GM06990 (cell line): ENCODE measurements around the gene SPAG16.

Experiments
- DNase-seq: peaks from one replicate; pipeline ENCODE4 v3.0.0-alpha.2; 2011; ENCODE audit not compliant: insufficient read length; ENCODE audit errors: extremely low read depth
- H3K27me3 ChIP-seq: replicated peaks from 2 replicates; pipeline ENCODE4 v1.6.0; 2011; ENCODE audit warnings: low read length; ENCODE audit not compliant: control insufficient read depth, insufficient read depth
- H3K36me3 ChIP-seq: 2 replicates; pipeline ENCODE4 v1.5.1; 2011; ENCODE audit warnings: low read length; ENCODE audit not compliant: control insufficient read depth, insufficient read depth
- H3K4me3 ChIP-seq: replicated peaks from 2 replicates; pipeline ENCODE4 v1.5.1; 2011; ENCODE audit warnings: low read depth, mild to moderate bottlenecking, control low read depth, low read length
- CTCF ChIP-seq: IDR thresholded peaks from 2 replicates; pipeline ENCODE4 v1.5.1; 2011; ENCODE audit warnings: low read length, control low read depth, mild to moderate bottlenecking, inconsistent platforms; ENCODE audit not compliant: insufficient read depth, poor library complexity, severe bottlenecking

SPAG16 gene

GRCh38 chr2:214203744-214204289, 919.6 kb downstream of the SPAG16 start:
- no peaks in the 10 kb centered on the region for H3K27me3 ChIP-seq
- no peak for TF ChIP-seq CTCF
- DNase-seq = no peak
- no peak overlapping the region for H3K4me3 ChIP-seq
- no peaks in the 10 kb centered on the region for H3K36me3 ChIP-seq

GRCh38 chr2:214215107-214215506, 930.8 kb downstream of the SPAG16 start:
- DNase-seq = no peak
- H3K36me3 ChIP-seq = no peaks in the 10 kb centered on the region
- H3K4me3 ChIP-seq = no peak overlapping the region
- H3K27me3 ChIP-seq = no peaks in the 10 kb centered on the region
- no peak for TF ChIP-seq CTCF

GRCh38 chr2:214217136-214217535, 932.9 kb downstream of the SPAG16 start:
- no peaks in the 10 kb centered on the region for H3K36me3 ChIP-seq
- no peak for TF ChIP-seq CTCF
- no peaks in the 10 kb centered on the region for H3K27me3 ChIP-seq
- DNase-seq = no peak
- H3K4me3 ChIP-seq = no peak overlapping the region

DNA sequence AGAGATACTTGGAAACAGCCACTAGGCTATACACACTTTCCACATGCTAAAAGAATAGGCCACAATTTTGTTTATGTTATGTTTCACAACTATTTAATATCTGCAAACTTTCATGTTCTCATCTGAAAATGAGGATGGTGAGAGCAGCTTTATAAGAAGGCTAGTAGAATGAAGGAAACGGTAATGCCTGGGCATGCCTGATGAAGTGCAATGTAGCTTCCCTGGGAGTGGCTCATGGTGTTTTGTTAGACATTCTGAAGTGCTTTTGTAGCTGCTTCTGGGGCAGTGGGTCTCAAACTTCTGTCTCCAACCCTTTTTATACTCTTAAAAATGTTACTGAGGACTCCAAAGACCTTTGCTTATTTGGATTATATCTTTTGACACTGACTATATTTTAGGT, 933.3 kb downstream of the SPAG16 start:
- Histone ChIP-seq H3K27me3 (no peaks in the 10 kb centered on the region), H3K36me3 (no peaks in the 10 kb centered on the region), H3K4me3 (no peak overlapping the region)
- TF ChIP-seq CTCF = no peak
- DNase-seq = no peak

GRCh38 chr2:214220251-214220650, 936.0 kb downstream of the SPAG16 start:
- H3K4me3 ChIP-seq = no peak overlapping the region
- TF ChIP-seq CTCF = no peak
- DNase-seq = no peak

DNA sequence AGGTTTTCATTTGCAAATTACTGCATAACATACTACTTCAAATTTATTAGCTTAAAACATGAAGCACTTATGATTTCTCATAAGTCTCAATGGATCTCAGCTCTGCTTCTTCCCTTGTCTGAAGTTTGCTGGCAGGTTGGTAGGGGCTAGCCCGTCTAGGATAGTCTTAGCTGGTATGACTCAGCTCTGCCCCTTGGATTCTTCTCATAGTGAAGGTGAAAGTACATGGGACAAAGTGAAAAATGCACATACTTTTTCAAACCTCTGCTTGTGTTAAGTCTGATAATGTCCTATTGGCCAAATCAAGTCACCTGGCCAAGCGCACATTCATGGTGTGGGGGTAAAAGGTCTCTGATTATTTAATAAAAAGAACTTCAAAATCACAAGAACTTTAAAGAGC, 941.8 kb downstream of the SPAG16 start:
- DNase-seq = no peak
- TF ChIP-seq CTCF = no peak
- H3K4me3 ChIP-seq = no peak overlapping the region
- H3K27me3 ChIP-seq = no peaks in the 10 kb centered on the region
- H3K36me3 ChIP-seq = no peaks in the 10 kb centered on the region

More at GRCh38 chr2:214220251-214220650, 936.0 kb downstream of the SPAG16 start:
- Histone ChIP-seq H3K36me3 (no peaks in the 10 kb centered on the region), H3K27me3 (no peaks in the 10 kb centered on the region)
